Fibroblast of the conjunctiva (primary cell): ENCODE data around the gene TMEM79.
A peak's percentile ranks its signal among the peaks of the same experiment; 100 is the strongest.

ENCODE experiments used
- DNase-seq: peaks from one replicate; pipeline ENCODE4 v3.0.0-alpha.2; 2010; ENCODE audit warnings: low read depth

Gene TMEM79

GRCh38 chr1:156262461-156263287 is 21.5 kb upstream of the TMEM79 start:
- peak; percentile 63 for DNase-seq

GRCh38 chr1:156263288-156263655 is 20.9 kb upstream of the TMEM79 start:
- no peak for DNase-seq

- DNase-seq: no peak
Measured at GRCh38 chr1:156266051-156266450, 18.1 kb upstream of the TMEM79 start.

- no peak for DNase-seq
Measured at GRCh38 chr1:156268336-156268735, 15.8 kb upstream of the TMEM79 start.

GRCh38 chr1:156270314-156270713 is 13.8 kb upstream of the TMEM79 start:
- no peak for DNase-seq

GRCh38 chr1:156276532-156276931 is 7.6 kb upstream of the TMEM79 start:
- no peak for DNase-seq

- no peak for DNase-seq
Measured at GRCh38 chr1:156276966-156277381, 7.2 kb upstream of the TMEM79 start.

- no peak for DNase-seq
Measured at GRCh38 chr1:156279837-156280236, 4.3 kb upstream of the TMEM79 start.

- DNase-seq: no peak
Measured at GRCh38 chr1:156281281-156281680, 2.8 kb upstream of the TMEM79 start.

- no peak for DNase-seq
Measured at GRCh38 chr1:156281693-156282478, 2.2 kb upstream of the TMEM79 start.

- peak; percentile 98 for DNase-seq
Measured at GRCh38 chr1:156282479-156283222, 1.5 kb upstream of the TMEM79 start, which contains the start of gene SMG5. TSS of gene SMG5 (minus strand) at chr1:156282825. CDS start at chr1:156282680, 145 bp downstream.

- DNase-seq: no peak
Measured at GRCh38 chr1:156283521-156283920, 604 bp upstream of the TMEM79 start.

- DNase-seq: no peak
Measured at GRCh38 chr1:156284757-156285156, 632 bp downstream of the TMEM79 start.

GRCh38 chr1:156285437-156285836 is 1.3 kb downstream of the TMEM79 start:
- DNase-seq: no peak

GRCh38 chr1:156286061-156286460 is 1.9 kb downstream of the TMEM79 start:
- DNase-seq: no peak

- DNase-seq: no peak
Measured at GRCh38 chr1:156289857-156290256, 5.7 kb downstream of the TMEM79 start.

- DNase-seq: peak; percentile 77
Measured at GRCh38 chr1:156291226-156292061, 7.3 kb downstream of the TMEM79 start.

GRCh38 chr1:156293098-156293434 is 8.9 kb downstream of the TMEM79 start:
- DNase-seq: no peak

GRCh38 chr1:156293895-156294294 is 9.8 kb downstream of the TMEM79 start:
- no peak for DNase-seq

GRCh38 chr1:156295391-156295947 is 11.3 kb downstream of the TMEM79 start, which contains the start of gene GLMP:
TSS of gene GLMP (minus strand) at chr1:156295679. CDS start at chr1:156295645, 34 bp downstream.
- DNase-seq: peak; percentile 49

GRCh38 chr1:156298852-156299357 is 14.8 kb downstream of the TMEM79 start, which contains the start of gene VHLL:
TSS of gene VHLL (minus strand) at chr1:156299307. CDS start at chr1:156299189, 118 bp downstream.
- DNase-seq: no peak
